Measurements from ENCODE around the gene PARD3B. TPM values are rescaled to one million over a fixed set of nuclear protein-coding genes. Genes with fewer than 3 reads are reported as not detected.

Gene PARD3B
- total and polyA plus RNA-seq, 3 donors from 2014 or later: 14.6 to 36.8 (median 29.6) TPM

- no peaks in the 10 kb centered on the region for H3K27me3 ChIP-seq
- H3K36me3 ChIP-seq (ENCODE audit: low read depth, missing control alignments): no peaks in the 10 kb centered on the region
- H3K9me3 ChIP-seq: no peaks in the 10 kb centered on the region
- DNase-seq: no peak
- intact Hi-C loops (cut with DNase I; ENCODE audit: low total_unique reads): no loop called here
- H3K27ac ChIP-seq: no peak overlapping the region
- no peak overlapping the region for H3K4me3 ChIP-seq
- 70 to 96% methylated on average over 1 of the region's 1 CpG for WGBS, 2 donors
- TF ChIP-seq, protein P1, sequence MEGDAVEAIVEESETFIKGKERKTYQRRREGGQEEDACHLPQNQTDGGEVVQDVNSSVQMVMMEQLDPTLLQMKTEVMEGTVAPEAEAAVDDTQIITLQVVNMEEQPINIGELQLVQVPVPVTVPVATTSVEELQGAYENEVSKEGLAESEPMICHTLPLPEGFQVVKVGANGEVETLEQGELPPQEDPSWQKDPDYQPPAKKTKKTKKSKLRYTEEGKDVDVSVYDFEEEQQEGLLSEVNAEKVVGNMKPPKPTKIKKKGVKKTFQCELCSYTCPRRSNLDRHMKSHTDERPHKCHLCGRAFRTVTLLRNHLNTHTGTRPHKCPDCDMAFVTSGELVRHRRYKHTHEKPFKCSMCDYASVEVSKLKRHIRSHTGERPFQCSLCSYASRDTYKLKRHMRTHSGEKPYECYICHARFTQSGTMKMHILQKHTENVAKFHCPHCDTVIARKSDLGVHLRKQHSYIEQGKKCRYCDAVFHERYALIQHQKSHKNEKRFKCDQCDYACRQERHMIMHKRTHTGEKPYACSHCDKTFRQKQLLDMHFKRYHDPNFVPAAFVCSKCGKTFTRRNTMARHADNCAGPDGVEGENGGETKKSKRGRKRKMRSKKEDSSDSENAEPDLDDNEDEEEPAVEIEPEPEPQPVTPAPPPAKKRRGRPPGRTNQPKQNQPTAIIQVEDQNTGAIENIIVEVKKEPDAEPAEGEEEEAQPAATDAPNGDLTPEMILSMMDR (IDR thresholded peaks at IDR 0.05): no peak
- no peak for TF ChIP-seq POLR2A (IDR thresholded peaks at IDR 0.05)
- H3K4me1 ChIP-seq: no peaks in the 10 kb centered on the region
These were observed 739.1 kb downstream of the PARD3B start for GRCh38 chr2:205284334-205284733.

DNA sequence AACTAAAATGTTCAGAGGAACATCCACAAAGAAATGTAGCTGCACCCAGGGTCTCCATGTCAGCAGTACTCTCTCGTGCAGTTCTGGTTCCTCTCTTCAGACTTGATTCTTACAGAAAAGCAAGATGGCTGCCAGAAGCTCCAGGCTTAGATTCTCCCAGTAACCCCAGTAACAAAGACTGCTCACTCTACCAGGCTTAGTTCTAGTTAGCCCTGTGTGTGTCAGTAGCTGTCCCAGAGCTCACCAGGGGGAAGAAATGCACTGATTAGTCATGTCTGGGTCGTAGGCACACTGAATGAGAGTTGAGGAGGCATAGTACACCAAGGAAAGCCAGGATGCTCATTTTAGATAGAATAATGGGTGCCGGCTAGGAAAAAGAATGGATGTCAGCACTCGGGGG lies 742.0 kb downstream of the PARD3B start:
- TF ChIP-seq, protein P1 (IDR thresholded peaks at IDR 0.05): no peak
- TF ChIP-seq POLR2A (IDR thresholded peaks at IDR 0.05): no peak
- Histone ChIP-seq H3K4me3 (no peak overlapping the region), H3K36me3 (ENCODE audit: low read depth, missing control alignments) (no peaks in the 10 kb centered on the region), H3K4me1 (no peaks in the 10 kb centered on the region), H3K27ac (no peak overlapping the region), H3K27me3 (no peaks in the 10 kb centered on the region), H3K9me3 (no peaks in the 10 kb centered on the region)
- intact Hi-C loops (cut with DNase I; ENCODE audit: low total_unique reads): no loop called here
- no peak for DNase-seq
- WGBS, 2 donors: 90 to 92% methylated on average over 4 of the region's 4 CpGs

DNA sequence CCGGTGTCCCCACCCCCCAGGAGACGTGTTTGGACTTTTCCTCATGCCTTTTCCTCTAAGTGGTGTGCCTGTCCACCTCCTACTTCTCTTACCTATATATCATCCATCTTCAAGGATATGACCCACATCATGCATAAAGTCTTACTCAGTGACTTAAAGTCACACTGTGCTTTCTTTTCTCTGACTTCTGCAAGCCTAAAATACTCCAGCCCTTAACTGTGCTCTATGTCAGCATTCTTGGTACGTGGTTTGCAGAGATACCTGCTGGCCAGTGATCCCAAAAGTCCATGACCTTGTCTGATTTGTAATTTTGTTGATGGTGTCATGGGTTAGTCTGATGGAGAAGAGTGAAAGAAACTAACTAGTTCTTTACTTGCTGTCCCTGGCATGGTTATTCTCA lies 743.4 kb downstream of the PARD3B start:
- DNase-seq: no peak
- no peaks in the 10 kb centered on the region for H3K9me3 ChIP-seq
- no peaks in the 10 kb centered on the region for H3K4me1 ChIP-seq
- TF ChIP-seq, protein P1 (IDR thresholded peaks at IDR 0.05): no peak
- no peak for TF ChIP-seq POLR2A (IDR thresholded peaks at IDR 0.05)
- 91 to 92% methylated on average over 3 of the region's 3 CpGs for WGBS, 2 donors
- no peak overlapping the region for H3K4me3 ChIP-seq
- H3K27ac ChIP-seq: no peak overlapping the region
- H3K27me3 ChIP-seq: no peaks in the 10 kb centered on the region
- no peaks in the 10 kb centered on the region for H3K36me3 ChIP-seq (ENCODE audit: low read depth, missing control alignments)
- intact Hi-C loops (cut with DNase I; ENCODE audit: low total_unique reads): no loop called here

DNA sequence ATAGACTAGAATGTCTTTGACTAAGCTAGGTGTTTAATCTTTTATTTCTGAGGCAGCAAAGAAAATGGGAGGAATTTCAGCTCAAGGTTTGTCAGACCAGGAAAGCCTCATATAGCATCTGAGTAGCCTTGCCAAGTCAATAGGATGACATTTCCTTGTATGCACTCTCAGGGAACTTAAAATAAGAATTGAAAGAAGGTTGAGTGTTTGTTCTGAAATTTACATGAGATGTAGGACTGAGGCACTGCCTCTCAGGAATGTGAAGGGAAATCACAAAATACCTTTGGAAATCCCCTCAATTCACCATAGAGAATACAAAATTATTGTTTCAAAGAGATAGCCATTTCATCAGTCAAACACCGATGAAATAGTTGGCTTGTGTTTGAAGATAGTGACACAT lies 745.0 kb downstream of the PARD3B start:
- H3K9me3 ChIP-seq: no peaks in the 10 kb centered on the region
- TF ChIP-seq POLR2A (IDR thresholded peaks at IDR 0.05): no peak
- TF ChIP-seq, protein P1 (IDR thresholded peaks at IDR 0.05): no peak

GRCh38 chr2:205292665-205293295 lies 747.5 kb downstream of the PARD3B start:
- 92 to 100% methylated on average over 1 of the region's 1 CpG for WGBS, 2 donors
- no peaks in the 10 kb centered on the region for H3K27me3 ChIP-seq
- no peaks in the 10 kb centered on the region for H3K4me1 ChIP-seq
- no peak overlapping the region for H3K27ac ChIP-seq
- no peaks in the 10 kb centered on the region for H3K9me3 ChIP-seq
- intact Hi-C loops (cut with DNase I; ENCODE audit: low total_unique reads): no loop called here
- no peak for TF ChIP-seq POLR2A (IDR thresholded peaks at IDR 0.05)
- TF ChIP-seq, protein P1 (IDR thresholded peaks at IDR 0.05): no peak
- no peak for DNase-seq
- no peak overlapping the region for H3K4me3 ChIP-seq
- H3K36me3 ChIP-seq (ENCODE audit: low read depth, missing control alignments): no peaks in the 10 kb centered on the region

More for the DNA sequence above, 745.0 kb downstream of the PARD3B start:
- whole genome bisulfite sequencing, 2 donors: 88 to 100% methylated on average over 1 of the region's 1 CpG
- H3K4me1 ChIP-seq: no peaks in the 10 kb centered on the region
- no peak overlapping the region for H3K4me3 ChIP-seq
- intact Hi-C loops (cut with DNase I; ENCODE audit: low total_unique reads): no loop called here
- no peak for DNase-seq
- H3K36me3 ChIP-seq (ENCODE audit: low read depth, missing control alignments): no peaks in the 10 kb centered on the region
- no peak overlapping the region for H3K27ac ChIP-seq
- H3K27me3 ChIP-seq: no peaks in the 10 kb centered on the region
